Mesenchymal stem cell (in vitro differentiated cells and primary cell): ENCODE measurements around the gene CMSS1.

Experiments used
- DNase-seq: peaks from one replicate; pipeline ENCODE4 v3.0.0-alpha.2; 2013
- H2AFZ ChIP-seq: one replicate; pipeline ENCODE4 v1.6.1; 2013; ENCODE audit warnings: low read depth, mild to moderate bottlenecking, control low read depth, inconsistent platforms, low read length, moderate library complexity
- H2AK5ac ChIP-seq: 2 replicates; pipeline ENCODE4 v1.6.1; 2013; ENCODE audit warnings: low read length, moderate library complexity, mild to moderate bottlenecking, inconsistent platforms; ENCODE audit not compliant: severe bottlenecking
- H2BK120ac ChIP-seq: one replicate; pipeline ENCODE4 v1.6.1; 2013; ENCODE audit warnings: low read depth, mild to moderate bottlenecking, inconsistent platforms, low read length, moderate library complexity
- H2BK12ac ChIP-seq, 2 experiments: one replicate each; pipeline ENCODE4 v1.6.1; 2013; ENCODE audit warnings: inconsistent platforms in 2 of 2, low read length in 2 of 2, mild to moderate bottlenecking in 2 of 2, moderate library complexity in 2 of 2, control low read depth in 1 of 2
- H2BK15ac ChIP-seq: one replicate; pipeline ENCODE4 v1.6.1; 2013; ENCODE audit warnings: mild to moderate bottlenecking, low read depth, inconsistent platforms; ENCODE audit not compliant: poor library complexity, severe bottlenecking
- H2BK5ac ChIP-seq: 2 replicates; pipeline ENCODE4 v1.6.1; 2013; ENCODE audit warnings: low read depth, mild to moderate bottlenecking, low read length, control low read depth, inconsistent platforms; ENCODE audit not compliant: poor library complexity, severe bottlenecking
- H3K14ac ChIP-seq, 2 experiments: one replicate each; pipeline ENCODE4 v1.6.1; 2013; ENCODE audit warnings: inconsistent platforms in 2 of 2, low read length in 2 of 2, control low read depth in 1 of 2, mild to moderate bottlenecking in 1 of 2, moderate library complexity in 1 of 2
- H3K18ac ChIP-seq, 2 experiments: one replicate each; pipeline ENCODE4 v1.6.1; 2013; ENCODE audit warnings: inconsistent platforms in 2 of 2, low read length in 2 of 2, control low read depth in 1 of 2, low read depth in 1 of 2, mild to moderate bottlenecking in 1 of 2
- H3K23ac ChIP-seq, 2 experiments: one replicate each; pipeline ENCODE4 v1.6.1; 2013; ENCODE audit warnings: inconsistent platforms in 2 of 2, low read length in 2 of 2, mild to moderate bottlenecking in 2 of 2, moderate library complexity in 2 of 2, control low read depth in 1 of 2
- H3K27ac ChIP-seq: 2 replicates; pipeline ENCODE4 v1.5.1; 2013; ENCODE audit warnings: mild to moderate bottlenecking, moderate library complexity, low read length, control low read depth, inconsistent platforms; ENCODE audit not compliant: poor library complexity, severe bottlenecking
- H3K27me3 ChIP-seq, 2 experiments: 2 replicates each; pipeline versions ENCODE4 v1.6.1 to v1.7.0; 2013; ENCODE audit warnings: low read length in 2 of 2, mild to moderate bottlenecking in 2 of 2, moderate library complexity in 2 of 2, control low read depth in 1 of 2, inconsistent platforms in 1 of 2; ENCODE audit not compliant: control insufficient read depth in 1 of 2, insufficient read depth in 1 of 2
- H3K36me3 ChIP-seq, 2 experiments: 2 replicates each; pipeline versions ENCODE4 v1.6.1 to v1.7.0; 2013; ENCODE audit warnings: low read length in 2 of 2, control low read depth in 1 of 2, inconsistent platforms in 1 of 2, low read depth in 1 of 2, mild to moderate bottlenecking in 1 of 2; ENCODE audit not compliant: insufficient read depth in 2 of 2, control insufficient read depth in 1 of 2
- H3K4ac ChIP-seq, 2 experiments: one replicate each; pipeline ENCODE4 v1.6.1; 2013; ENCODE audit warnings: inconsistent platforms in 2 of 2, low read length in 2 of 2, mild to moderate bottlenecking in 2 of 2, moderate library complexity in 2 of 2, control low read depth in 1 of 2, low read depth in 1 of 2
- H3K4me1 ChIP-seq: 2 replicates; pipeline ENCODE4 v1.6.1; 2013; ENCODE audit warnings: low read depth, low read length, control low read depth; ENCODE audit not compliant: control insufficient read depth, insufficient read depth
- H3K4me2 ChIP-seq: 2 replicates; pipeline ENCODE4 v1.6.1; 2013; ENCODE audit warnings: low read length, mild to moderate bottlenecking, inconsistent platforms; ENCODE audit not compliant: poor library complexity, severe bottlenecking
- H3K4me3 ChIP-seq, 2 experiments: 2 replicates each; pipeline versions ENCODE4 v1.5.1 to v1.7.0; 2013; ENCODE audit warnings: low read length in 2 of 2, mild to moderate bottlenecking in 2 of 2, control low read depth in 1 of 2, low read depth in 1 of 2; ENCODE audit not compliant: insufficient read depth in 1 of 2
- H3K79me1 ChIP-seq: replicated peaks from 2 replicates; pipeline ENCODE4 v1.6.1; 2013; ENCODE audit warnings: mild to moderate bottlenecking, control low read depth, low read length, inconsistent platforms; ENCODE audit not compliant: poor library complexity, severe bottlenecking
- H3K9ac ChIP-seq: 2 replicates; pipeline ENCODE4 v1.7.0; 2013; ENCODE audit warnings: mild to moderate bottlenecking, low read length, moderate library complexity
- H3K9me3 ChIP-seq: 2 replicates; pipeline ENCODE4 v1.7.0; 2013; ENCODE audit warnings: mild to moderate bottlenecking, low read length; ENCODE audit not compliant: control insufficient read depth
- H4K8ac ChIP-seq: one replicate; pipeline ENCODE4 v1.6.1; 2013; ENCODE audit warnings: inconsistent platforms, mild to moderate bottlenecking, low read length, moderate library complexity
- H4K91ac ChIP-seq: one replicate; pipeline ENCODE4 v1.6.1; 2013; ENCODE audit warnings: mild to moderate bottlenecking, low read length, inconsistent platforms
- WGBS: methylation state at CpG from one replicate; pipeline ENCODE4 v1.1.7; 2013; ENCODE audit warnings: mixed read lengths; 5-methylcytosine and 5-hydroxymethylcytosine counted together

Gene CMSS1

GRCh38 chr3:99953596-99953995 lies 135.9 kb downstream of the CMSS1 start:
- Histone ChIP-seq H3K27ac (peak overlapping the region; percentile 44), H3K18ac (peak overlapping the region in 1 of 2 experiments; percentile 71), H2AK5ac (peak overlapping the region; percentile 76), H3K79me1 (peaks cover 10% of the 10 kb centered on the region), H3K14ac (peak overlapping the region in 1 of 2 experiments; percentile 74), H4K91ac (no peak overlapping the region), H3K4ac (no peak overlapping the region), H2BK12ac (peak overlapping the region; percentile 20 to 68), H3K9me3 (no peaks in the 10 kb centered on the region), H2AFZ (no peak overlapping the region), H3K4me3 (no peak overlapping the region), H3K36me3 (no peaks in the 10 kb centered on the region), H4K8ac (no peak overlapping the region), H3K27me3 (no peaks in the 10 kb centered on the region), H3K4me2 (no peak overlapping the region), H2BK15ac (no peak overlapping the region), H2BK5ac (no peak overlapping the region), H3K4me1 (peaks cover 5% of the 10 kb centered on the region), H2BK120ac (no peak overlapping the region), H3K23ac (peak overlapping the region in 1 of 2 experiments; percentile 48), H3K9ac (no peak overlapping the region)
- DNase-seq: no peak

GRCh38 chr3:99954914-99955644 lies 137.4 kb downstream of the CMSS1 start:
- no peak overlapping the region for H2BK15ac ChIP-seq
- H3K4me2 ChIP-seq: no peak overlapping the region
- no peak overlapping the region for H2AFZ ChIP-seq
- 80% methylated on average over 3 of the region's 4 CpGs for WGBS
- H3K4me1 ChIP-seq: peaks cover 5% of the 10 kb centered on the region
- H3K4ac ChIP-seq: no peak overlapping the region
- H2BK120ac ChIP-seq: no peak overlapping the region
- H2BK5ac ChIP-seq: no peak overlapping the region
- H2AK5ac ChIP-seq: no peak overlapping the region
- H3K36me3 ChIP-seq: no peaks in the 10 kb centered on the region
- H3K27me3 ChIP-seq: no peaks in the 10 kb centered on the region
- H3K9ac ChIP-seq: no peak overlapping the region
- peak overlapping the region; percentile 74 for H3K27ac ChIP-seq
- H3K18ac ChIP-seq: no peak overlapping the region
- H3K9me3 ChIP-seq: no peaks in the 10 kb centered on the region
- no peak overlapping the region for H4K8ac ChIP-seq
- H3K79me1 ChIP-seq: peaks cover 10% of the 10 kb centered on the region
- H4K91ac ChIP-seq: no peak overlapping the region
- no peak overlapping the region for H2BK12ac ChIP-seq
- no peak for DNase-seq
- no peak overlapping the region for H3K4me3 ChIP-seq
- H3K23ac ChIP-seq: no peak overlapping the region
- no peak overlapping the region for H3K14ac ChIP-seq

GRCh38 chr3:99955773-99956562 lies 138.3 kb downstream of the CMSS1 start:
- Histone ChIP-seq H3K4me3 (no peak overlapping the region), H2BK15ac (no peak overlapping the region), H2AK5ac (peak overlapping the region; percentile 21)

GRCh38 chr3:99957151-99957796 lies 139.6 kb downstream of the CMSS1 start:
- Histone ChIP-seq H4K8ac (no peak overlapping the region), H3K4me1 (peaks cover 5% of the 10 kb centered on the region), H3K27me3 (no peaks in the 10 kb centered on the region), H2BK5ac (no peak overlapping the region), H2AFZ (no peak overlapping the region), H3K36me3 (no peaks in the 10 kb centered on the region), H3K9ac (no peak overlapping the region), H3K4me2 (no peak overlapping the region), H3K18ac (no peak overlapping the region), H3K4me3 (no peak overlapping the region), H3K9me3 (no peaks in the 10 kb centered on the region), H4K91ac (no peak overlapping the region), H2AK5ac (no peak overlapping the region), H3K79me1 (peaks cover 10% of the 10 kb centered on the region), H3K27ac (no peak overlapping the region), H3K14ac (no peak overlapping the region), H2BK15ac (no peak overlapping the region), H3K23ac (no peak overlapping the region), H3K4ac (no peak overlapping the region), H2BK12ac (no peak overlapping the region), H2BK120ac (no peak overlapping the region)
- WGBS: 87% methylated on average over 2 of the region's 4 CpGs
- no peak for DNase-seq

More at GRCh38 chr3:99955773-99956562, 138.3 kb downstream of the CMSS1 start:
- no peak overlapping the region for H3K4ac ChIP-seq
- DNase-seq: no peak
- H2BK12ac ChIP-seq: no peak overlapping the region
- no peak overlapping the region for H3K18ac ChIP-seq
- H2BK120ac ChIP-seq: no peak overlapping the region
- peaks cover 3% of the 10 kb centered on the region for H3K4me1 ChIP-seq
- no peak overlapping the region for H4K8ac ChIP-seq
- no peak overlapping the region for H2AFZ ChIP-seq
- no peak overlapping the region for H3K9ac ChIP-seq
- peak overlapping the region; percentile 10 for H2BK5ac ChIP-seq
- no peak overlapping the region for H3K14ac ChIP-seq
- H3K23ac ChIP-seq: no peak overlapping the region
- peaks cover 10% of the 10 kb centered on the region for H3K79me1 ChIP-seq
- no peak overlapping the region for H3K4me2 ChIP-seq
- no peaks in the 10 kb centered on the region for H3K9me3 ChIP-seq
- 96% methylated on average over 10 of the region's 10 CpGs for whole genome bisulfite sequencing
- no peaks in the 10 kb centered on the region for H3K27me3 ChIP-seq
- peak overlapping the region; percentile 59 for H3K27ac ChIP-seq
- H3K36me3 ChIP-seq: no peaks in the 10 kb centered on the region
- H4K91ac ChIP-seq: no peak overlapping the region
